ENCODE measurements around the gene BTF3. TPM values are rescaled to one million over a fixed set of nuclear protein-coding genes. Genes with fewer than 3 reads are reported as not detected.

Gene BTF3
- total and polyA plus RNA-seq, 2 donors (not counting 3 experiments of a cell fraction or from before 2014, with no cell fraction given): 325 to 637 TPM

DNA sequence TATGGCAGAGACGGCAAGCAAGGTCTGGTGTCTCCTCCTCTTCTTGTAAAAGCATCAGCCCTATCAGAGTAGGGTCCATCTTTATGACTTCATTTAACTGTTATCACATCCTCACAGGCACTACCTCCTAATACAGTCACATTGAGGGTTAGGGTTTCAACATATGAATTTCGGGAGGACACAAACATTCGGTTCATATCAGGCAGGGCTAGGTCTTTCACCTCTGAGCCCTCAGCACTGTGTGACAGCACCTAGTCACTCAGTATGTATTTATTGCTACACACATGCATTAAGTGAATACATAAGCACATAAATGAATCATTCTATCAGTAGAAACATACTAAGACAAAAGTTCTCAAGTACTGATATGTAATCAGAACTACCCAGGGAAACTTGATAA, 9.4 kb upstream of the BTF3 start:
- no peak overlapping the region for H3K4me2 ChIP-seq (ENCODE audit: insufficient read depth, low read length)
- ChIA-PET POLR2A (no interaction called here), CTCF (interaction anchor here (3.8 kb wide), 1 partner anchor 9 kb away, joined by 13 read pairs; the partner anchor contains the start of gene BTF3)
- H4K20me1 ChIP-seq (replicated peaks; ENCODE audit: control insufficient read depth, extremely low read depth, insufficient read depth, low read length): no peaks in the 10 kb centered on the region
- no peaks in the 10 kb centered on the region for H3K36me3 ChIP-seq (ENCODE audit: control insufficient read depth in 2 of 2, extremely low read depth in 1 of 2, insufficient read depth in 2 of 2, low read length in 2 of 2)
- DNase-seq (ENCODE audit: low read depth, low spot score) (no peak), FAIRE-seq (no peak)
- H3K27ac ChIP-seq (ENCODE audit: insufficient read depth, low read depth, low read length): no peak overlapping the region
- no peak overlapping the region for H3K9ac ChIP-seq (replicated peaks; ENCODE audit: extremely low read depth, insufficient read depth, low read length)
- no peak for TF ChIP-seq FOS (IDR thresholded peaks at IDR 0.05; ENCODE audit: borderline replicate concordance, insufficient read depth, low read length)
- TF ChIP-seq EZH2 (IDR thresholded peaks at IDR 0.05; ENCODE audit: borderline replicate concordance, low read depth, low read length, severe bottlenecking): no peak
- TF ChIP-seq CTCF (IDR thresholded peaks at IDR 0.05; ENCODE audit: extremely low read depth in 1 of 2, insufficient read depth in 1 of 2, low read depth in 1 of 2, low read length in 2 of 2): no peak
- no peak for TF ChIP-seq POLR2AphosphoS5 (IDR thresholded peaks at IDR 0.05; ENCODE audit: insufficient read depth, low read depth, low read length)
- H2AFZ ChIP-seq (ENCODE audit: low read depth, low read length): no peak overlapping the region
- H3K27me3 ChIP-seq (ENCODE audit: control insufficient read depth in 2 of 2, insufficient read depth in 2 of 2, low read length in 2 of 2): peaks cover 37 to 49% of the 10 kb centered on the region in 2 experiments
- dilution Hi-C loops (cut with MboI; ENCODE audit: extremely low pct_ligation_motif_present, low sequenced_read_pairs): no loop called here
- intact Hi-C loops (cut with micrococcal nuclease): no loop called here
- H3K9me1 ChIP-seq (replicated peaks; ENCODE audit: control insufficient read depth, extremely low read depth, insufficient read depth, low read length): no peaks in the 10 kb centered on the region
- H3K4me3 ChIP-seq (replicated peaks in 1 of 3; ENCODE audit: insufficient read depth in 1 of 3, low read depth in 1 of 3, low read length in 3 of 3): no peak overlapping the region
- no TSS peak for BruUV-seq (replicated peaks)
- H3K9me3 ChIP-seq (replicated peaks; ENCODE audit: control insufficient read depth, insufficient read depth, low read length): no peaks in the 10 kb centered on the region
- no peaks in the 10 kb centered on the region for H3K4me1 ChIP-seq (ENCODE audit: control insufficient read depth, extremely low read depth, insufficient read depth, low read length)
- H3K79me2 ChIP-seq (ENCODE audit: control insufficient read depth, insufficient read depth, low read length): no peaks in the 10 kb centered on the region

GRCh38 chr5:73490088-73490487, 8.2 kb upstream of the BTF3 start:
- Histone ChIP-seq H3K4me2 (ENCODE audit: insufficient read depth, low read length) (no peak overlapping the region), H4K20me1 (replicated peaks; ENCODE audit: control insufficient read depth, extremely low read depth, insufficient read depth, low read length) (no peaks in the 10 kb centered on the region), H3K4me3 (replicated peaks in 1 of 3; ENCODE audit: insufficient read depth in 1 of 3, low read depth in 1 of 3, low read length in 3 of 3) (no peak overlapping the region), H3K27me3 (ENCODE audit: control insufficient read depth in 2 of 2, insufficient read depth in 2 of 2, low read length in 2 of 2) (peaks cover 37 to 49% of the 10 kb centered on the region in 2 experiments), H3K79me2 (ENCODE audit: control insufficient read depth, insufficient read depth, low read length) (no peaks in the 10 kb centered on the region), H2AFZ (ENCODE audit: low read depth, low read length) (no peak overlapping the region), H3K4me1 (ENCODE audit: control insufficient read depth, extremely low read depth, insufficient read depth, low read length) (peaks cover 5% of the 10 kb centered on the region), H3K9me1 (replicated peaks; ENCODE audit: control insufficient read depth, extremely low read depth, insufficient read depth, low read length) (no peaks in the 10 kb centered on the region), H3K9ac (replicated peaks; ENCODE audit: extremely low read depth, insufficient read depth, low read length) (no peak overlapping the region), H3K9me3 (replicated peaks; ENCODE audit: control insufficient read depth, insufficient read depth, low read length) (no peaks in the 10 kb centered on the region), H3K27ac (ENCODE audit: insufficient read depth, low read depth, low read length) (no peak overlapping the region), H3K36me3 (ENCODE audit: control insufficient read depth in 2 of 2, extremely low read depth in 1 of 2, insufficient read depth in 2 of 2, low read length in 2 of 2) (no peaks in the 10 kb centered on the region)
- DNase-seq (ENCODE audit: low read depth, low spot score) (no peak), FAIRE-seq (no peak)
- intact Hi-C loops (cut with micrococcal nuclease) (no loop called here), dilution Hi-C loops (cut with MboI; ENCODE audit: extremely low pct_ligation_motif_present, low sequenced_read_pairs) (no loop called here)
- POLR2A ChIA-PET: no interaction called here
- BruUV-seq (replicated peaks): no TSS peak
- CTCF ChIA-PET: no interaction called here
- TF ChIP-seq POLR2AphosphoS5 (IDR thresholded peaks at IDR 0.05; ENCODE audit: insufficient read depth, low read depth, low read length) (no peak), MYC (IDR thresholded peaks at IDR 0.05; ENCODE audit: low read depth, low read length) (no peak), GATA2 (IDR thresholded peaks at IDR 0.05; ENCODE audit: insufficient read depth, insufficient read length, low read depth, low read length) (no peak), JUN (IDR thresholded peaks at IDR 0.05; ENCODE audit: borderline replicate concordance, insufficient read depth, insufficient read length, low read depth) (no peak), FOS (IDR thresholded peaks at IDR 0.05; ENCODE audit: borderline replicate concordance, insufficient read depth, low read length) (no peak), POLR2A (IDR thresholded peaks at IDR 0.05; ENCODE audit: low read depth, low read length) (no peak), CTCF (IDR thresholded peaks at IDR 0.05; ENCODE audit: extremely low read depth in 1 of 2, insufficient read depth in 1 of 2, low read depth in 1 of 2, low read length in 2 of 2) (no peak), EZH2 (IDR thresholded peaks at IDR 0.05; ENCODE audit: borderline replicate concordance, low read depth, low read length, severe bottlenecking) (no peak)
- TF ChIP-seq, protein P1, sequence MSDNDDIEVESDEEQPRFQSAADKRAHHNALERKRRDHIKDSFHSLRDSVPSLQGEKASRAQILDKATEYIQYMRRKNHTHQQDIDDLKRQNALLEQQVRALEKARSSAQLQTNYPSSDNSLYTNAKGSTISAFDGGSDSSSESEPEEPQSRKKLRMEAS (IDR thresholded peaks at IDR 0.05; ENCODE audit: insufficient read depth, insufficient read length): no peak

All from endothelial cell of umbilical vein (primary cell).